Spleen (tissue), 11 donors: ENCODE results near the gene AKT1. TPM values are rescaled to one million over a fixed set of nuclear protein-coding genes. Genes with fewer than 3 reads are reported as not detected.
"Not testable (repeated sequence)": the region's sequence is repeated elsewhere in the genome, so short reads cannot be mapped to it uniquely, and the experiment has no call there.

ENCODE experiments used
- DNase-seq: peaks from one replicate; pipeline ENCODE4 v3.0.0-alpha.2; 2020
- H3K27ac ChIP-seq, 8 donors: fragments of 200-600 bp; sonication (generic) in 7 of 8; 1 replicate in 4 of 8; 2 replicates in 4 of 8; pipeline versions ENCODE4 v1.5.0 to v1.8.0; 2016 to 2021; ENCODE audit warnings: inconsistent platforms in 4 of 8, mild to moderate bottlenecking in 4 of 8, moderate library complexity in 1 of 8
- H3K27me3 ChIP-seq, 7 donors: fragments of 200-600 bp; sonication (generic) in 6 of 7; replicated peaks in 1 of 7; 1 replicate in 4 of 7; 2 replicates in 3 of 7; pipeline versions ENCODE4 v1.5.0 to v1.8.0; 2016 to 2021; ENCODE audit warnings: inconsistent platforms in 3 of 7, mild to moderate bottlenecking in 1 of 7
- H3K36me3 ChIP-seq, 6 donors: fragments of 200-600 bp; sonication (generic) in 5 of 6; 1 replicate in 4 of 6; 2 replicates in 2 of 6; pipeline versions ENCODE4 v1.5.0 to v1.8.0; 2016 to 2021; ENCODE audit warnings: inconsistent platforms in 2 of 6
- H3K4me1 ChIP-seq, 6 donors: fragments of 200-600 bp; sonication (generic) in 5 of 6; 1 replicate in 3 of 6; 2 replicates in 3 of 6; pipeline versions ENCODE4 v1.5.0 to v1.8.0; 2016 to 2021; ENCODE audit warnings: inconsistent platforms in 3 of 6
- H3K4me3 ChIP-seq, 8 donors: fragments of 200-600 bp; sonication (generic) in 7 of 8; 1 replicate in 4 of 8; 2 replicates in 4 of 8; pipeline versions ENCODE4 v1.5.0 to v1.8.0; 2016 to 2021; ENCODE audit warnings: inconsistent platforms in 4 of 8, mild to moderate bottlenecking in 4 of 8, moderate library complexity in 2 of 8
- H3K9me3 ChIP-seq, 8 donors: fragments of 200-600 bp; sonication (generic) in 7 of 8; 1 replicate in 4 of 8; 2 replicates in 4 of 8; pipeline versions ENCODE4 v1.5.0 to v1.8.0; 2016 to 2021; ENCODE audit warnings: inconsistent platforms in 4 of 8
- POLR2A ChIP-seq, 3 donors: fragments of 450-650 bp; IDR thresholded peaks; one replicate each; pipeline ENCODE4 v1.5.1; 2017; ENCODE audit warnings: antibody characterized with exemption in 3 of 3, mild to moderate bottlenecking in 1 of 3
- POLR2AphosphoS5 ChIP-seq, 3 donors: sonication (generic); formaldehyde crosslinking; IDR thresholded peaks; one replicate each; pipeline ENCODE4 v1.5.1; 2017; ENCODE audit warnings: antibody characterized with exemption in 3 of 3
- WGBS, 5 donors: extraction: QIAGEN DNeasy Blood & Tissue Kit in 3 of 5; methylation state at CpG; one replicate each; pipeline versions ENCODE4 v1.1.5 to v1.1.7; 2013 to 2018; 5-methylcytosine and 5-hydroxymethylcytosine counted together
- intact Hi-C: fragments of 100-400 bp; cut with DNase I; formaldehyde crosslinking; loops from one replicate; pipeline ENCODE4 v1.15.0; 2023; ENCODE audit warnings: low total_unique reads
- polyA plus RNA-seq, 3 donors: library from polyadenylated mRNA; stranded (reverse); fragments of 200-250 nt; gene quantifications; one replicate each; pipeline ENCODE4 v1.2.1, GENCODE V29; 2013
- total RNA-seq, 7 donors: library from RNA; depleted of rRNA in 3 of 7; stranded (reverse); fragments of >200 nt in 3 of 7; fragmentation: NEBNext Ultra II Directional in 4 of 7; extraction: Animal tissue kit (Norgen Biotek cat#: 25700) in 4 of 7; gene quantifications; one replicate each; pipeline versions ENCODE4 v1.1.0 to v1.2.1, GENCODE V29; 2016 to 2021
- TF ChIP-seq, protein P1 (sequence below), 11 experiments: fragments of 200-600 bp in 7 of 11; fragments of 450-650 bp in 4 of 11; sonication (generic) in 4 of 11; IDR thresholded peaks in 8 of 11; conservative IDR thresholded peaks in 3 of 11; 1 replicate in 7 of 11; 2 replicates in 4 of 11; pipeline versions ENCODE4 v1.4.0 to v1.8.0; 2016 to 2021; ENCODE audit warnings: antibody characterized with exemption in 11 of 11, inconsistent platforms in 4 of 11, mild to moderate bottlenecking in 1 of 11
- donor health status: healthy with polysubstance abuse.
- donor health status: DM: no; HTN: no; CAD: no; lungs with moderate emphysema.
- donor health status: DM: no; HTN: no; CAD: no.
- donor health status: Bipolar disorder and iron deficiency.
- donor health status: healthy.
- donor health status: DM: no; HTN: no; CAD: no.
- donor health status: DM: yes; HTN: yes; CAD: no.

The AKT1 gene
- total and polyA plus RNA-seq, 10 donors: 56.2 to 184 (median 115) TPM

DNA sequence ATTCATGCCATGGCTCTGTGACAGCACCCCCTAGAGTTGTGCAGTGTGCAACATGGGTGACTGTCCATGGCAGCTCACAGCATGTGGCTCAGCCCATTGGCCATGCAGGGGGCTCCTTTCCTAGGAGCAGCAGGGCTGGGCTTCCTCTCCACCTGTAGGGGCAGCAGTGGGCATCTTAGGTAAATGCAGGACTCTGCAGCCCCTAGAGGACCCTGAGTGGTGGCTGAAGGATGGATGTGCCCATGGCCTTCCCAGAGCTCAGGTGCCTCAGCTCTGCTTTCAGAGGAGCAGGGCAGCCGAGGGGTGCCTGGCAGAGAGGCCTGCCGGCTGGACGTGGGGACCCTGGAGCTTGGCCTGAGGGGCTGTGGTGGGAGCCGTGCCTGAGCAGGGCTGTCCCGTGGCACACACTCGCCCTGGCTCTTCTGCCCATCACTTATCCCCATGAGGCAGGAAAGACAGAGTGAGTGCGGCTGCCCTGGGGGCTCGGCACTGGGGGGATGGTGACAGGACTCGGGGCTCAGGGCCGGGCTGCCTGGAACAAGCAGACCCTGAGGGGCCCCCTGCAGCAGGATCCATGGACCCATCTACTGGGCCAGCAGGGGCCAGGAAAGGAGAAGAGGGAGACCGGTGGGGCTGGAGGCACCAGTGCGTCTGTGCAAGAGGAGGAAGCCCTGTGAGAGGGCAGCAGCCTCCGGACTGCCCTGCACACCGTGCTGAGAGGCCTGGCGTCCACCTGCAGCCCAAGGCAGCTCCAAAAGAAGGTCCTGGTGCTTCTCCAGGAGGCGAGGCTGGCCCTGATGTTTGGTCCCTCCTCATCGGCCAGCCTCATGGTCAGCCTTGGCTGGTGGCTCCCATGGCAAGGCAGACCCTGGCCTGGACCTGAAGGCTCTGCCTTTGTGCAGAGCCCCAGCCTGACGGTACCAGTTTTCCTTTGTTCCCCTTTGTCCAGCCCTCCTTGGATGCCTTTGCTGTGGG is 63.9 kb downstream of the AKT1 start:
- H3K27ac ChIP-seq: no peak overlapping the region
- no peaks in the 10 kb centered on the region for H3K36me3 ChIP-seq
- intact Hi-C loops: no loop called here
- no peaks in the 10 kb centered on the region for H3K27me3 ChIP-seq
- no peak overlapping the region for H3K4me3 ChIP-seq
- H3K4me1 ChIP-seq: peaks cover 16 to 54% (median 39%) of the 10 kb centered on the region in 6 donors
- no peak for TF ChIP-seq POLR2AphosphoS5 (IDR thresholded peaks at IDR 0.05)
- TF ChIP-seq, protein P1, sequence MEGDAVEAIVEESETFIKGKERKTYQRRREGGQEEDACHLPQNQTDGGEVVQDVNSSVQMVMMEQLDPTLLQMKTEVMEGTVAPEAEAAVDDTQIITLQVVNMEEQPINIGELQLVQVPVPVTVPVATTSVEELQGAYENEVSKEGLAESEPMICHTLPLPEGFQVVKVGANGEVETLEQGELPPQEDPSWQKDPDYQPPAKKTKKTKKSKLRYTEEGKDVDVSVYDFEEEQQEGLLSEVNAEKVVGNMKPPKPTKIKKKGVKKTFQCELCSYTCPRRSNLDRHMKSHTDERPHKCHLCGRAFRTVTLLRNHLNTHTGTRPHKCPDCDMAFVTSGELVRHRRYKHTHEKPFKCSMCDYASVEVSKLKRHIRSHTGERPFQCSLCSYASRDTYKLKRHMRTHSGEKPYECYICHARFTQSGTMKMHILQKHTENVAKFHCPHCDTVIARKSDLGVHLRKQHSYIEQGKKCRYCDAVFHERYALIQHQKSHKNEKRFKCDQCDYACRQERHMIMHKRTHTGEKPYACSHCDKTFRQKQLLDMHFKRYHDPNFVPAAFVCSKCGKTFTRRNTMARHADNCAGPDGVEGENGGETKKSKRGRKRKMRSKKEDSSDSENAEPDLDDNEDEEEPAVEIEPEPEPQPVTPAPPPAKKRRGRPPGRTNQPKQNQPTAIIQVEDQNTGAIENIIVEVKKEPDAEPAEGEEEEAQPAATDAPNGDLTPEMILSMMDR (IDR thresholded peaks at IDR 0.05 in 8 of 11, conservative IDR thresholded peaks at IDR 0.05 in 3 of 11): peak in 2 of 11 experiments; percentile 11 to 39
- no peak for DNase-seq
- 87 to 95% (median 90%) methylated on average over 11 to 18 of the region's 18 CpGs for WGBS, 5 donors
- H3K9me3 ChIP-seq: no peaks in the 10 kb centered on the region

DNA sequence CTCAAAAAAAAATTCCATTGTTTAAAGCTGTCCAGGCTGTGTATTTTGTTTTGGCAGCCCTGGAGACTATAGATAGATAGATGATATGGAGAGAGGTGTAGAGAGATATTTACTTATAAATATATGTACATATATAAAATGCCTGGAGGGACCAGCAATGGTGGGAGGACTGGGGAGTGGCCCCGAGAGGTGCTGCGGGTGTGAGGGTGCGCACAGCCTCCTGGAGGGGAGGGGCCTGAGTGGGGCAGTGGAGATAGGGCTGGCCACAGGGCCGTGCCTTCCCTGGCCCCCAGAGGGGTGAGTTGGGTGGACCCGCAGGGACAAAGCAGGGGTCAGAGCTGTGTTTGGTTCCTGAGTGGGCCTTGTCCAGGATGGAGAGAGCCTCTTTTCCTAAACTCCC is 65.1 kb downstream of the AKT1 start:
- intact Hi-C loops: no loop called here
- WGBS, 5 donors: 85 to 90% (median 89%) methylated on average over 5 of the region's 5 CpGs
- no peak overlapping the region for H3K4me3 ChIP-seq
- peaks cover 11 to 46% (median 30%) of the 10 kb centered on the region in 6 donors for H3K4me1 ChIP-seq
- no peak for TF ChIP-seq POLR2A (IDR thresholded peaks at IDR 0.05)
- TF ChIP-seq POLR2AphosphoS5 (IDR thresholded peaks at IDR 0.05): no peak
- TF ChIP-seq, protein P1 (IDR thresholded peaks at IDR 0.05 in 8 of 11, conservative IDR thresholded peaks at IDR 0.05 in 3 of 11): no peak
- no peaks in the 10 kb centered on the region for H3K27me3 ChIP-seq
- no peak for DNase-seq
- no peaks in the 10 kb centered on the region for H3K9me3 ChIP-seq
- no peak overlapping the region for H3K27ac ChIP-seq
- no peaks in the 10 kb centered on the region for H3K36me3 ChIP-seq

DNA sequence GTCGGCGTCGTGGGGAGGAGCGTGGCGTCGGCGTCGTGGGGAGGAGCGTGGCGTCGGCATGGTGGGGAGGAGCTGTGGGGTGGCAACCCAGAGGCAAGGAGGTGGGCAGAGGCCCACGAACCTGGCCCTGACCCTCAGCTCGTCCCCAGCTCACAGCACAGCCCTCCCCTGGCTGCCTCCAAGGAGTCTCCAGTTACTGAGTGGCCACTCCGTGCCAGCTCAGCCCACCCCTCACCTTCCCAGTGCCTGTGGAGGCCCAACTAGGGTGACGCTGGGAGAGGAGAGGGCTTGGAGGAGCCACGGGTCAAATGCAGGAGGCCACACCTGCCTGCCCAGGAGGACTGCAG is 65.7 kb downstream of the AKT1 start:
- Histone ChIP-seq H3K4me3 (no peak overlapping the region), H3K9me3 (no peaks in the 10 kb centered on the region), H3K27ac (no peak overlapping the region), H3K4me1 (peaks cover 6 to 46% (median 27%) of the 10 kb centered on the region in 6 donors), H3K27me3 (peaks cover 0 to 4% (median 0%) of the 10 kb centered on the region in 7 donors), H3K36me3 (no peaks in the 10 kb centered on the region)
- DNase-seq: no peak
- 90 to 94% (median 92%) methylated on average over 8 to 16 of the region's 16 CpGs for WGBS, 5 donors
- intact Hi-C loops: no loop called here
- TF ChIP-seq POLR2A (IDR thresholded peaks at IDR 0.05): no peak
- TF ChIP-seq POLR2AphosphoS5 (IDR thresholded peaks at IDR 0.05): peak in 1 of 3 donors; percentile 6
- TF ChIP-seq, protein P1 (IDR thresholded peaks at IDR 0.05 in 8 of 11, conservative IDR thresholded peaks at IDR 0.05 in 3 of 11): no peak

DNA sequence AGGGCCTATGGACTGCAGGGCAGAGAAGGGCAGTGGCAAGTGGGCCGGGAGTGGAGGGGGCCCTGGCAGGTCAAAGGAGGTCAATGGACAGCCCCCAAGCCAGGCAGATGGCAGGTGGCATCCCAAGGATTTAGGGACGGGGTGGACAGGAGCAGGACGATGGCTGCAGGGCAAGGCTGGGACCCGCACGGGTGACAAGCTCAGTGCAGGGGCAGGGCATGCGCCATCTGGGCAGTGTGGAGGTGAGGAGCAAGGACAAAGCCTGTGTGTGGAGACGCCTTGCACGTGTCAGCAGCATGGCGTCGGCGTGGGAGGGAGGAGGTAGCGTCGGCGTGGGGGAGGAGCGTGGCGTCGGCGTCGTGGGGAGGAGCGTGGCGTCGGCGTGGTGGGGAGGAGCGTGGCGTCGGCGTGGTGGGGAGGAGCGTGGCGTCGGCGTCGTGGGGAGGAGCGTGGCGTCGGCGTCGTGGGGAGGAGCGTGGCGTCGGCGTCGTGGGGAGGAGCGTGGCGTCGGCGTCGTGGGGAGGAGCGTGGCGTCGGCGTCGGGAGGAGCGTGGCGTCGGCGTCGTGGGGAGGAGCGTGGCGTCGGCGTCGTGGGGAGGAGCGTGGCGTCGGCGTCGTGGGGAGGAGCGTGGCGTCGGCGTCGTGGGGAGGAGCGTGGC is 66.2 kb downstream of the AKT1 start:
- H3K4me3 ChIP-seq, H3K36me3 ChIP-seq, H3K27ac ChIP-seq, H3K27me3 ChIP-seq, DNase-seq, intact Hi-C loops, H3K9me3 ChIP-seq: not testable (repeated sequence)
- peaks cover 1 to 46% (median 27%) of the 10 kb centered on the region in 6 donors for H3K4me1 ChIP-seq
- 82 to 97% (median 96%) methylated on average over 18 to 70 of the region's 73 CpGs for WGBS, 5 donors
